SK-N-MC (cell line): ENCODE measurements around the gene MCM7.

Source experiments
- EZH2 ChIP-seq: fragments of 200-600 bp; sonication (generic); IDR thresholded peaks from one replicate; pipeline ENCODE4 v1.6.1; 2017; ENCODE audit warnings: antibody characterized with exemption
- FOXP2 ChIP-seq: optimal IDR thresholded peaks from 2 replicates; pipeline ENCODE3; 2011; ENCODE audit warnings: mild to moderate bottlenecking, moderate library complexity; ENCODE audit not compliant: insufficient read depth; ENCODE audit errors: extremely low read length, control extremely low read depth
- POLR2AphosphoS5 ChIP-seq: IDR thresholded peaks from 2 replicates; pipeline ENCODE4 v1.6.1; 2012; ENCODE audit warnings: mild to moderate bottlenecking, low read depth, low read length, borderline replicate concordance

DNA sequence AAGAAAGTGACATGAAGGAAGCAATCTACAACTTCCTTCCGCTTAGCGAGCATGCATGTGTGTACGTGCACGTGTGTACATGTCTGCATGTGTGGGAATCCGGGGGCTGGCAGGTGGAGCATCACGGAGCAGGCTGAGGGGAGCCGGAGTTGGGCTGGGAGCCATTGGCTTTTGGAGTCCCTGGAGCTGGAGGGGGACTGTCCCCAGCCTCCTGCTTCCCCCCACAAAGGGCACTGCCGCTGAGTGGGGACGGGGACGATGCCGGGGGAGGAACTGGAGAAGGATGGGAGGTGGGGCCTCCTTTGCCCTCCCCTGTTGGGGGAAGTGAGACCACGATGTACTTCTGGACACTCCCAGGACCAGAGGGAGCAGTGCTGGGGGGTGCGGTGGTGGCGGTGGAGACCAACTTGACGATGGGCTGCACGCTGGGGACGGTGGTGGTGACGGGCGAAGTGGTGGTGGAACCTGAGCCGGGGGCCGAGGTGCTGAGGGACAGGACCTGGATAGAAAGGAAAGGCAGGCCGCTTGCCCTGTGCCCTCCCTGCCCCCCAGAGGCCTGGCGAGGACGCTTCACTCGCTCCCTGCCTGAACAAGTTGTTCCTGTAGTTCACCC is 6.0 kb upstream of the MCM7 start:
- TF ChIP-seq POLR2AphosphoS5 (no peak), EZH2 (no peak), FOXP2 (no peak)
